Stimulated activated naive CD8-positive, alpha-beta T cell treated with anti-CD3 and anti-CD28 coated beads, Interleukin-15, Interleukin-2, amounts not matched to agents 100 ng/mL and 50 ng/mL, for 24 hours (primary cell): ENCODE results near the gene HDGFL2.
A peak's percentile ranks its signal among the peaks of the same experiment; 100 is the strongest.
"Not testable (repeated sequence)": the region's sequence is repeated elsewhere in the genome, so short reads cannot be mapped to it uniquely, and the experiment has no call there.

ENCODE experiments used
- H3K27ac Mint-ChIP-seq: one replicate; pipeline ENCODE4 v1.8.0; 2021; ENCODE audit warnings: mild to moderate bottlenecking, mixed read lengths
- H3K27me3 Mint-ChIP-seq: one replicate; pipeline ENCODE4 v1.8.0; 2021; ENCODE audit warnings: mixed read lengths
- H3K36me3 Mint-ChIP-seq: one replicate; pipeline ENCODE4 v1.8.0; 2021; ENCODE audit warnings: low read depth, mixed read lengths
- H3K4me1 Mint-ChIP-seq: one replicate; pipeline ENCODE4 v1.8.0; 2021; ENCODE audit warnings: low read depth, mixed read lengths
- H3K4me3 Mint-ChIP-seq: one replicate; pipeline ENCODE4 v1.8.0; 2021; ENCODE audit warnings: mild to moderate bottlenecking, mixed read lengths
- H3K9me3 Mint-ChIP-seq: one replicate; pipeline ENCODE4 v1.8.0; 2021; ENCODE audit warnings: mixed read lengths

HDGFL2 gene

GRCh38 chr19:4536798-4537197 is 64.7 kb downstream of the HDGFL2 start:
- Mint-ChIP-seq H3K4me1 (peaks cover 13% of the 10 kb centered on the region), H3K36me3 (no peaks in the 10 kb centered on the region), H3K4me3 (no peak overlapping the region), H3K9me3 (peaks cover 3% of the 10 kb centered on the region), H3K27ac (no peak overlapping the region), H3K27me3 (peaks cover 12% of the 10 kb centered on the region)

GRCh38 chr19:4537953-4538600 is 66.0 kb downstream of the HDGFL2 start:
- peaks cover 3% of the 10 kb centered on the region for H3K9me3 Mint-ChIP-seq
- no peak overlapping the region for H3K27ac Mint-ChIP-seq
- H3K36me3 Mint-ChIP-seq: no peaks in the 10 kb centered on the region
- peaks cover 12% of the 10 kb centered on the region for H3K27me3 Mint-ChIP-seq
- peaks cover 13% of the 10 kb centered on the region for H3K4me1 Mint-ChIP-seq
- H3K4me3 Mint-ChIP-seq: no peak overlapping the region

- peaks cover 8% of the 10 kb centered on the region for H3K27me3 Mint-ChIP-seq
- H3K27ac Mint-ChIP-seq: no peak overlapping the region
- peaks cover 3% of the 10 kb centered on the region for H3K9me3 Mint-ChIP-seq
- H3K4me1 Mint-ChIP-seq: peaks cover 13% of the 10 kb centered on the region
- H3K4me3 Mint-ChIP-seq: no peak overlapping the region
- no peaks in the 10 kb centered on the region for H3K36me3 Mint-ChIP-seq
These were observed 66.5 kb downstream of the HDGFL2 start for GRCh38 chr19:4538601-4538954.

- Mint-ChIP-seq H3K36me3 (no peaks in the 10 kb centered on the region), H3K4me3 (no peak overlapping the region), H3K9me3 (peaks cover 3% of the 10 kb centered on the region), H3K27ac (no peak overlapping the region), H3K27me3 (peaks cover 8% of the 10 kb centered on the region), H3K4me1 (peaks cover 13% of the 10 kb centered on the region)
These were observed 67.1 kb downstream of the HDGFL2 start for GRCh38 chr19:4539169-4539692.

- H3K4me3 Mint-ChIP-seq: no peak within 1 kb of the TSS
These were observed 67.8 kb downstream of the HDGFL2 start, which contains the start of gene LRG1 for GRCh38 chr19:4539693-4540581. Gene LRG1 (minus strand): TSS chr19:4540036. CDS start chr19:4540013, 23 bp downstream.

GRCh38 chr19:4541114-4541805 is 69.2 kb downstream of the HDGFL2 start:
- Mint-ChIP-seq H3K36me3 (no peaks in the 10 kb centered on the region), H3K4me3 (no peak overlapping the region), H3K27me3 (peaks cover 3% of the 10 kb centered on the region), H3K4me1 (peaks cover 13% of the 10 kb centered on the region), H3K27ac (no peak overlapping the region), H3K9me3 (peaks cover 3% of the 10 kb centered on the region)

More at GRCh38 chr19:4539693-4540581, 67.8 kb downstream of the HDGFL2 start, which contains the start of gene LRG1:
- Mint-ChIP-seq H3K27me3 (peaks cover 8% of the 10 kb centered on the region), H3K36me3 (no peaks in the 10 kb centered on the region), H3K27ac (peak within 1 kb of the TSS; percentile 54), H3K9me3 (peaks cover 3% of the 10 kb centered on the region), H3K4me1 (peaks cover 13% of the 10 kb centered on the region)

GRCh38 chr19:4541806-4542145 is 69.7 kb downstream of the HDGFL2 start:
- H3K4me1 Mint-ChIP-seq: peaks cover 13% of the 10 kb centered on the region
- H3K36me3 Mint-ChIP-seq, H3K27ac Mint-ChIP-seq, H3K9me3 Mint-ChIP-seq, H3K4me3 Mint-ChIP-seq, H3K27me3 Mint-ChIP-seq: not testable (repeated sequence)

GRCh38 chr19:4542896-4543841 is 71.1 kb downstream of the HDGFL2 start:
- peaks cover 3% of the 10 kb centered on the region for H3K27me3 Mint-ChIP-seq
- no peaks in the 10 kb centered on the region for H3K36me3 Mint-ChIP-seq
- no peak overlapping the region for H3K27ac Mint-ChIP-seq
- H3K4me3 Mint-ChIP-seq: no peak overlapping the region
- peaks cover 13% of the 10 kb centered on the region for H3K4me1 Mint-ChIP-seq
- H3K9me3 Mint-ChIP-seq: peaks cover 3% of the 10 kb centered on the region

- no peak overlapping the region for H3K4me3 Mint-ChIP-seq
- no peak overlapping the region for H3K27ac Mint-ChIP-seq
- peaks cover 3% of the 10 kb centered on the region for H3K27me3 Mint-ChIP-seq
- peaks cover 3% of the 10 kb centered on the region for H3K9me3 Mint-ChIP-seq
- H3K4me1 Mint-ChIP-seq: peaks cover 13% of the 10 kb centered on the region
- no peaks in the 10 kb centered on the region for H3K36me3 Mint-ChIP-seq
These were observed 71.9 kb downstream of the HDGFL2 start for GRCh38 chr19:4543842-4544647.

- H3K4me3 Mint-ChIP-seq: no peak overlapping the region
- H3K27ac Mint-ChIP-seq: no peak overlapping the region
- H3K9me3 Mint-ChIP-seq: no peaks in the 10 kb centered on the region
- H3K4me1 Mint-ChIP-seq: no peaks in the 10 kb centered on the region
- no peaks in the 10 kb centered on the region for H3K36me3 Mint-ChIP-seq
- H3K27me3 Mint-ChIP-seq: no peaks in the 10 kb centered on the region
These were observed 75.5 kb downstream of the HDGFL2 start for GRCh38 chr19:4547303-4548237.

GRCh38 chr19:4548238-4548584 is 76.1 kb downstream of the HDGFL2 start:
- Mint-ChIP-seq H3K36me3 (no peaks in the 10 kb centered on the region), H3K27ac (no peak overlapping the region), H3K27me3 (no peaks in the 10 kb centered on the region), H3K4me3 (no peak overlapping the region), H3K4me1 (no peaks in the 10 kb centered on the region), H3K9me3 (no peaks in the 10 kb centered on the region)

- Mint-ChIP-seq H3K27ac (no peak overlapping the region), H3K4me3 (no peak overlapping the region), H3K9me3 (no peaks in the 10 kb centered on the region), H3K27me3 (no peaks in the 10 kb centered on the region), H3K4me1 (no peaks in the 10 kb centered on the region), H3K36me3 (no peaks in the 10 kb centered on the region)
These were observed 77.9 kb downstream of the HDGFL2 start for GRCh38 chr19:4550018-4550417.
